HG03175 (cell line): ENCODE measurements around the gene TMEM132C.

Source experiments
- ATAC-seq: cut with Tn5 transposase; IDR thresholded peaks from one replicate; pipeline ENCODE4 v1.9.1; 2021; ENCODE audit warnings: mild to moderate bottlenecking, moderate library complexity; ENCODE audit not compliant: unreplicated experiment

Gene TMEM132C

DNA sequence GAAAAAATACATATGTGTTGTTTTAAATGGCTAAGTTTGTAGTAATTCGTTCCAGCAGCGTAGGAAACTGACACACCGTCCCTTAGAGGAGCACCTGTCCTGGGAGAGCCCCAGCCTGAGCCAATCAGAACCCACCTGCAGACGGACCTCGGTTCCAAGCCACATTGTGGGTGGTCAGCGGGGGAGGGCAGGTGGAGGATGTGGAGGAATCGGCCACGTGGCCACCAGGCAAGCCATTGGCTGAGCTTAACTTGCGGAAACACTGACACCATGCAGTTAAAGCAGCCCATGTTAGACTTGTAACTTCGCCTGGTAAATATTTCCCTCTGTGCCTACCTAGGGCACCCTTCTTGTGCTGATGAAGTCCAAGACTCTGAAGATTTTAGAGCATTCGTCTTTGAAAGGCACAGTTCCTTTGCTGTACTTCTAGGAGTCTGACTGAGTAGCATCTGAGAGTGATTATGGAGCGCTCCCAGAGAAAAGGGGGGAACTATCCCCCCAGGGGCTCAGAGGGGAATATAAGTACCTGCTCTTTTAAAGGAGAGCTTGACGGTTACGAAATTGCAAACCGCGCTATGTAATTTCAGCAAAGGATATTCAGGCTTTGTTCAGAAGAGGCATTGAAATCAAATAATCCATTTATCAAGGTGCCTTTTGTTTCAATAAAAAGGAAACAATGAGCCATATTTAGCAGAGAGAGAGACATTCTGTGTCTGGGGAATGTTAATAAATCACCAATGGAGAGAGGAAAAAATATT, 135.7 kb downstream of the TMEM132C start:
- ATAC-seq, result no peak

DNA sequence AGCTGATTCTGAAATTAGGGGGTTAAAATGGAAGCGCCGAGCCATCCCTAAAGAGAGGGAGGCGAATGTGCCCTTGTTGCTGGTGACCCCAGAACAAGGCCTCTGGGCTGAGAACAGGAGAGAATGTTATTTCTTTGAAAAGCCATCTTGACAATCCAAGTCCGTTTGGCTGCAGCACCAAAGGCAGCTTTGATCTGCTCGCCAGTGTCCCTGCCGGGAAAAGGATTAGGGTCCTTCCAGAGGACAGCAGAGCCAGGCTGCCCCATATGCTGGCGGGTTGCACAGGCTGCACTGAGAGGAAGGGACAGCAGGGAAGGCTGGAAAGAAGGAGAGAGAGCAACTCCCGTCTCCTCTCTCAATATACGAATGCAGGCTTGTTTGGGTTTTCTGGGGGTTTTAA, 141.7 kb downstream of the TMEM132C start:
- no peak for ATAC-seq

GRCh38 chr12:128415036-128415560, 148.1 kb downstream of the TMEM132C start:
- no peak for ATAC-seq

- ATAC-seq, result no peak
Observed at GRCh38 chr12:128418944-128419343, 152.0 kb downstream of the TMEM132C start.

DNA sequence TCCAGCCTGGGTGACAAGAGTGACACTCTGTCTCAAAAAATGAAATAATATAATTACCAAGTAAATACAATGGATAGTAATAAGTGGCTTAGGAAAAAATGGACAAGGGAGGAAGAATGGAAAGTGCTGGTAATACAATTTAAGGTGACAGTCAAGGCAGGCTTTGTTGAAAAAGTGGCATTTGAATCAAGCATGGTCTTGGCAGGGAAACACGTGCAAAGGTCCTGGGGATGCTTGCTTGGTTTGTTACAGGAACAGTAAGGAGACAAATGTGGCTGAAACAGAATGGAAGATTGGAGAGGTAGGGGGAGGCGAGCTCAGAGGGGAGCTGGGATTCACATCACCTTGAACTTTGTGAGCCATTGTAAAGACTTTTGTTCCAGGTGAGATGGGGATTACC, 153.2 kb downstream of the TMEM132C start:
- no peak for ATAC-seq

DNA sequence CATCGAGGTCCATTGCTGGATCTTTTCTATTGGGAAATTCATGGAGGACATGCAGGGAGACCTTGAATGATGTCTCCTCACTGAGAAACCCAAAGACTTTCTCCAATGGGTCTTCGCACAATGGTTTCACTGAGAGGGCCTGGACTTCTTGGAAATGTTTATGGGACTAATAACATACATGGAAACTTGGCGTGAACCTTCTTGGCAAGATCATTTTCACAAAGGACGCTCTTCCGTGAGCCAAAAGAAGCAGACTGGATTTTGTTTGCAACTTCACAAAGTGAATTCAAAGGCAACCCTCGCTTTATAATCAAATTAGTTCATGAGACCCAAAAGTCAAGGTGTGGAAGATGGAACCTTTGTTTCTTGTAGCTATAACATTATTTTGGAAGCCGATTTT, 154.4 kb downstream of the TMEM132C start:
- no peak for ATAC-seq

- no peak for ATAC-seq
Observed at GRCh38 chr12:128423205-128423604, 156.2 kb downstream of the TMEM132C start.

- no peak for ATAC-seq
Observed at GRCh38 chr12:128424931-128425431, 158.0 kb downstream of the TMEM132C start.

DNA sequence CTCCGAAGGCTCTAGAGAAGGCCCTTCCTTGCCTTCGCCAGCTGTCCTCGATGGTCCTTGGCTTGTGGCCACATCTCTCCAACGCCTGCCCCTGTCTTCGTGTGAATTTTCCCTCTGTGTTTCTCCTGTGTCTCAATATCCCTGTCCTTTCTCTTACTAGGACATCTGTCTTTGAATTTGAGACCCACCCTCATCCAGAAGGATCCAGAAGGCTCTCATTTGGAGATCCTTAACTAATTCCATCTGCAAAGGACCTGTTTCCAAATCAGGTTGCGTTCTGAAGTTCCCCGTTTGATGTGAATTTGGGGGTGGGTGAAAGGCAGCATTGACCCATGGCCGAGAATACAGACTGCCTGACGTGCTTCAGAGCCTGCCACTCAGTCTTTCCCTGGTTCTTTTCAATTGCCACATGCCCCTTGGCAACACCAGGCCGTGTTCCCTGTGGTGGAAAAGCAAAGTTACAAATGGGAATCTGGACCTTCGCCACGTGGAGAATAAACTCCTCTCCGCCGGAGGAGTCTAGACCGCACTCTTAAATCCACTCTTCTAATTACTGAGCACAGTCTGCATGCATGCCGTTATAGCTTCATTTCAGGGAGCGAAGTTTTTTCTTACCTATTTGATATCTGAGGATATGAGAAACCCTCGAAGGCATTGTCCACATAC, 158.8 kb downstream of the TMEM132C start:
- ATAC-seq, result no peak

GRCh38 chr12:128426511-128426910, 159.5 kb downstream of the TMEM132C start:
- ATAC-seq, result no peak

- ATAC-seq, result no peak
Observed at GRCh38 chr12:128439796-128440195, 172.8 kb downstream of the TMEM132C start.

- no peak for ATAC-seq
Observed at GRCh38 chr12:128442096-128442495, 175.1 kb downstream of the TMEM132C start.

- no peak for ATAC-seq
Observed at GRCh38 chr12:128444598-128444997, 177.6 kb downstream of the TMEM132C start.

DNA sequence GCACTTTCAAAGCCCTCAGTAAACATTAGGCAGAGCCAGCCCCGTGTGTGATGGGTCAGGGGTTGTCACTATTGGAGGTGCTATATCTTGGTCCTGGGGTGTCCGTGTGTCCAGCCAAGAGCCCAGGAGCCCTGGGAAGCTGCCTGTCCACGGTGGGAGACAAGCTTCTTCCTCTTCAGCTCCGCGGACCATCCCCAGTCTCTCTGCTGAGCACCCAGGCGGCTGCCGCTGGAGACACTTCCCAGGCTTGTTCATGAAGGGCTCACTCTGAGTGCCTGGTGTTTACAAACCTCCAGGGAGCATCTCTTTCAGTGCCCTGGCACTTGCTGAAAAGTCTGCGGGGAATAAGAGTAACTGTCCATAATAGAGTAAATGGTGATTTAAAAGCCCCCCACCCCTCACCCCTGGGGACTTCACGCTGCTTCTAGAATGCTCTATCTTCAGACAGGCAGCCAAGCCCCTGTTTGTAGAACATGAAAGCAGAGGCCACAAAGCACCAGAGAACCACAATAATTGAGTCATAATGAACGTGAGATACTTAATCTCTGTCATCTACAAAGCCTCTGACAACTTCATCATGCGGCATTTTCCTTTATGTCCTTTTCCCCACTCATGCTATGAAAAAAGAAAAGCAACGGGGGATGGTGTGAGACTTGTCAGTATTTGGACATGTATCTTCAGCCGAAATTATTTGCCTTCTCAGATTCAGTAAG, 178.6 kb downstream of the TMEM132C start:
- no peak for ATAC-seq

- no peak for ATAC-seq
Observed at GRCh38 chr12:128449146-128449894, 182.3 kb downstream of the TMEM132C start.

- ATAC-seq, result no peak
Observed at GRCh38 chr12:128450810-128451209, 183.8 kb downstream of the TMEM132C start.

DNA sequence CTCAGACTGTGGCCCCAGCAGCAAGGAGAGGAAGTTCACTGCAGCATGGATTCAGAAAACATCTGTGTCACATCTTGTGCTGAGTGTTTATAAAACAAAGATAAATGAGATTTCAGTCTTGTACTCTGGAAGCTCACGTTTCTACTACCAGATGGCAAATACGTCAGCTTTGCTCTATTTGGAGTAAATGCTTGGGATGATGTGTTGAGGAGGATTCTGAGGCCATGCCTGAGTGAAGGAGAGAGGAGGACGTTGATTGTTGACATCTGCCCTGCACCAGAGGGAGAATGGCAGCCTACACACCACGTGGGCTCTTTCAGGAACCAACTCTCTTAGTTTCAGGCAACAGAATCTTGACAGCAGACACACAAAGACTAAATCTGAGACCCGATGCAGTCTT, 188.9 kb downstream of the TMEM132C start:
- ATAC-seq, result no peak

- ATAC-seq, result no peak
Observed at GRCh38 chr12:128456922-128457321, 190.0 kb downstream of the TMEM132C start.

- ATAC-seq, result no peak
Observed at GRCh38 chr12:128458301-128458974, 191.5 kb downstream of the TMEM132C start.

GRCh38 chr12:128459067-128459466, 192.1 kb downstream of the TMEM132C start:
- ATAC-seq, result no peak
